HG03521 (cell line): Measurements from ENCODE around the gene ABLIM1.

Experiments used
- ATAC-seq: cut with Tn5 transposase; IDR thresholded peaks from one replicate; pipeline ENCODE4 v1.9.1; 2021; ENCODE audit warnings: mild to moderate bottlenecking, moderate library complexity; ENCODE audit not compliant: unreplicated experiment

ABLIM1 gene

GRCh38 chr10:114680543-114681117, 22.6 kb upstream of the ABLIM1 start:
- no peak for ATAC-seq

- ATAC-seq = no peak
Observed at GRCh38 chr10:114679552-114679951, 21.5 kb upstream of the ABLIM1 start.

- no peak for ATAC-seq
Observed at GRCh38 chr10:114678820-114679219, 20.7 kb upstream of the ABLIM1 start.

- no peak for ATAC-seq
Observed at GRCh38 chr10:114678336-114678735, 20.3 kb upstream of the ABLIM1 start.

GRCh38 chr10:114674346-114674745, 16.3 kb upstream of the ABLIM1 start:
- no peak for ATAC-seq

- no peak for ATAC-seq
Observed at GRCh38 chr10:114669648-114670047, 11.6 kb upstream of the ABLIM1 start.

GRCh38 chr10:114668375-114669080, 10.5 kb upstream of the ABLIM1 start:
- ATAC-seq = no peak

- ATAC-seq = no peak
Observed at GRCh38 chr10:114665873-114666272, 7.8 kb upstream of the ABLIM1 start.

- ATAC-seq = no peak
Observed at GRCh38 chr10:114665406-114665805, 7.3 kb upstream of the ABLIM1 start.

GRCh38 chr10:114664127-114664526, 6.1 kb upstream of the ABLIM1 start:
- ATAC-seq = no peak

- ATAC-seq = no peak
Observed at GRCh38 chr10:114663626-114664025, 5.6 kb upstream of the ABLIM1 start.

- ATAC-seq = no peak
Observed at GRCh38 chr10:114662646-114663217, 4.7 kb upstream of the ABLIM1 start.

GRCh38 chr10:114661212-114661880, 3.3 kb upstream of the ABLIM1 start:
- no peak for ATAC-seq

GRCh38 chr10:114655671-114656070, 2.4 kb downstream of the ABLIM1 start:
- ATAC-seq = no peak

- ATAC-seq = no peak
Observed at GRCh38 chr10:114654822-114655575, 3.1 kb downstream of the ABLIM1 start.

- ATAC-seq = no peak
Observed at GRCh38 chr10:114653926-114654325, 4.1 kb downstream of the ABLIM1 start.

- no peak for ATAC-seq
Observed at GRCh38 chr10:114652402-114653368, 5.4 kb downstream of the ABLIM1 start.

- no peak for ATAC-seq
Observed at GRCh38 chr10:114650831-114651230, 7.2 kb downstream of the ABLIM1 start.

GRCh38 chr10:114650266-114650665, 7.8 kb downstream of the ABLIM1 start:
- no peak for ATAC-seq
